Mucosa of rectum (tissue), 2 donors: ENCODE measurements around the gene CYP4F3.
"Not testable (repeated sequence)": the region's sequence is repeated elsewhere in the genome, so short reads cannot be mapped to it uniquely, and the experiment has no call there.

Experiments used
- H3K27ac ChIP-seq, 2 donors: one replicate each; pipeline ENCODE4 v1.7.0; 2013; ENCODE audit warnings: inconsistent platforms in 2 of 2, low read depth in 2 of 2, low read length in 2 of 2
- H3K27me3 ChIP-seq, 2 donors: one replicate each; pipeline ENCODE4 v1.7.0; 2013; ENCODE audit warnings: low read length in 2 of 2; ENCODE audit not compliant: control insufficient read depth in 2 of 2, insufficient read depth in 2 of 2
- H3K36me3 ChIP-seq, 2 donors: one replicate each; pipeline ENCODE4 v1.7.0; 2013; ENCODE audit warnings: low read length in 2 of 2; ENCODE audit not compliant: control insufficient read depth in 2 of 2, insufficient read depth in 2 of 2
- H3K4me1 ChIP-seq, 2 donors: one replicate each; pipeline ENCODE4 v1.7.0; 2013; ENCODE audit warnings: low read length in 2 of 2, mild to moderate bottlenecking in 1 of 2; ENCODE audit not compliant: control insufficient read depth in 2 of 2, insufficient read depth in 2 of 2
- H3K4me3 ChIP-seq, 2 donors: one replicate each; pipeline ENCODE4 v1.7.0; 2013; ENCODE audit warnings: low read length in 2 of 2
- H3K9ac ChIP-seq, 2 donors: one replicate each; pipeline ENCODE4 v1.7.0; 2013; ENCODE audit warnings: low read length in 2 of 2, low read depth in 1 of 2, mild to moderate bottlenecking in 1 of 2
- H3K9me3 ChIP-seq, 2 donors: one replicate each; pipeline ENCODE4 v1.7.0; 2013; ENCODE audit warnings: low read length in 2 of 2; ENCODE audit not compliant: control insufficient read depth in 2 of 2
- donor health status: healthy.
- donor health status: Normal muscosa, but diverticular disease.

CYP4F3 gene

DNA sequence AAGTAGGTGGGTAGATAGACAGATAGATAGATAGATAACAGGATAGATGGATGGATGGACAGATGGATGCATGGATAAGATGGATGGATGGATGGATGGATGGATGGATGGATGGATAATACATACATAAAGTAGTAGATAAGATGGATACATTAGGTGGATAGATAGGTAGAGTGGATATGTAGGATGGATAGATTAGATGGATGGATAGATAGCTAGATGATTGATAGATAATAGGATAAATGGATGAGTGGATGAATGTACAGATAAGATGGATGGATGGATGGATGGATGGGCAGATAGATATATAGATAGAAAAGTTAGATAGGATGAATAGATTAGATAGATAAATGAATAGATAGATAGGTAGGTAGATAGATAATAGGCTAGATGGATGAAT is 2.1 kb downstream of the CYP4F3 start:
- Histone ChIP-seq H3K4me1 (peaks cover 24 to 26% of the 10 kb centered on the region in 2 donors), H3K9ac (no peak overlapping the region), H3K9me3 (no peaks in the 10 kb centered on the region), H3K36me3 (no peaks in the 10 kb centered on the region), H3K4me3 (no peak overlapping the region), H3K27ac (no peak overlapping the region), H3K27me3 (no peaks in the 10 kb centered on the region)

DNA sequence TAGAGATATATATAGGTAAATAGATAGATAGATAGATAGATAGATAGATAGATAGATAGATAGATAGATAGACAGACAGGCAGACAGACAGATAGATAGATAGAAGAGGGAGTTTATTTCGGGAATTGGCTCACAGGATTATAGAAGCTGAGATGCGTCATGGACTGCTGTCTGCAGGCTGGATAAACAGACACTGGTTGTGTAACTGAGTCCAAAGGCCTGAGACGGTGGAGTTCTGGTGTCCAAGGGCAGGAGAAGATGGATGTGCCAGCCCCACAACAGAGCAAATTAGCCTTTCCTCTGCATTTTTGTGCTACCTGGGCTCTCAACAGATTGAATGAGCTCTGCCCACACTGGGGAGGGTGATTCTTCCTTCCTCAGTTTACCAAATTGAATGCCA is 2.7 kb downstream of the CYP4F3 start:
- no peak overlapping the region for H3K4me3 ChIP-seq
- no peaks in the 10 kb centered on the region for H3K36me3 ChIP-seq
- H3K9ac ChIP-seq, result no peak overlapping the region
- no peaks in the 10 kb centered on the region for H3K9me3 ChIP-seq
- no peak overlapping the region for H3K27ac ChIP-seq
- no peaks in the 10 kb centered on the region for H3K27me3 ChIP-seq
- peaks cover 24 to 26% of the 10 kb centered on the region in 2 donors for H3K4me1 ChIP-seq

DNA sequence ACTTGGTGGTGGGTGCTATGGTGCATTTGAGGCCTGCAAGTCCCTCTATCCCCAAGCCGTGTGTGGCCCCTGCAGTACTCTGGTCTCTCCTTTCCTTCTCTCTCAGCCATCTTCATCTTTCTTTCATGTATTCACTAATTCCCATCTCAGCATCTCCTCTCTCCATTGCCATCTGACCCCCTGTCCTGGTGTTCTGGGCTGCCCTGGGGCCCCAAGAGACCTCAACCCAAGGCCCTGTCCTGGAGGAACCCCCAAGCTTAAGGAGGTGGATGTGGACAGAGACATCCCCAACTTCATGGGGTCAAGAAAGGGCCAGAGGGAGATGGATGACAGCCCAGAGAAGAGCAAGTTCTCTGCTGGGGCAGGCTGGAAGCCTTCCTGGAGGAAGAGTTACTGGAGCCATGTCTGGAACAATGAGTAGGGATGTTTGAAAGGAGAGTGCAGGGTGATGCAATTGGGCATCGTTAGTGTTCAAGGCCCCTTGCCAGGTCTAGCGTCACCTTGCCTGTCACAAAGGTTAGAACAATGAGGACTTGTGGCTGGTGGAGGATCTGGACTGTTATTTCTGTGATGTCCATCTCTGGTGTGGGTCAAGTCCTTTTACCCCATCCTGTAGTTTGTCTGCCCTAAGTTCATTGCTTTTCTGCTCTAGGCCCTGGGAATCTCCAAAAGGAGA is 3.5 kb downstream of the CYP4F3 start:
- Histone ChIP-seq H3K27ac (no peak overlapping the region), H3K4me1 (peaks cover 24 to 26% of the 10 kb centered on the region in 2 donors), H3K36me3 (no peaks in the 10 kb centered on the region), H3K4me3 (no peak overlapping the region), H3K9ac (no peak overlapping the region), H3K27me3 (no peaks in the 10 kb centered on the region), H3K9me3 (no peaks in the 10 kb centered on the region)

DNA sequence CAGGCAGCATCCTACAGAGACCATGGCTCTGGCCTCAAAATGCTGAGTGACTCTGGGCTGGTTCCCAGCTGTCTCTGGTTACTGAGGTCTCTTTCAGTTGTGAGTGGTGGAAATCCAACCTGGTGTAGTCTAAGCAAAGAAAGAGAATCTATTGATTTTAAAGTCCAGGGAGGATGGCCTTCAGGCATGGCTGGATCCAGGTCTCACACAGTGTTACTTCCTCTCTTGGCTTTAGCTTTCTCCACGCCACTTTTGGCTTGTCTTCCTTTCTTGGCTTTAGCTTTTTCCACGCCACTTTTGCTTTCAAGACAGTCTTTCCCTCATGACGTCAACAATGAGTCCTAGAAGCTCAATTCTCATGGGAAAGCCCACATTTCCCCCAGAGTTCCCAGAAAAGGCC is 4.1 kb downstream of the CYP4F3 start:
- Histone ChIP-seq H3K9me3 (no peaks in the 10 kb centered on the region), H3K27me3 (no peaks in the 10 kb centered on the region), H3K4me1 (peaks cover 23% of the 10 kb centered on the region in 2 donors), H3K27ac (no peak overlapping the region), H3K4me3 (no peak overlapping the region), H3K9ac (no peak overlapping the region), H3K36me3 (no peaks in the 10 kb centered on the region)

DNA sequence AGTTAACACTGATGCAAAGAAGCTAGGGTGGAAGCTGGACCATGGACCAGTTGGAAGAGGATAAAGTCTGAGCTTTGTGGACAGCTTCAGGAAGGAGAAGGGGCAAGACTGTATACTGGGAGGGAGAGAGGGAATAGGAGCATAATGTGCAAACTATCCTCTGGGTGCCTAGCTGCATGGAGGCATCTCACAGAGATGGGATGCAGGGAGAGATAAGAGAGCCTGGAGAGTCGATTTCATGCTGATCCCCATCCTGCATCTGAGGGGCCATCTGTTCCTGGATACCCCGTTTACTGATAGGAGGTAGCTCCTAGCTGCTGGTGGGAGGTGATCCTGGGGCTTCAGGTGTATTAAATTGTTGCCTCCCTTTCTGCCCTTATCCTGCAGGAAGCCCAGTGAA is 8.8 kb downstream of the CYP4F3 start:
- Histone ChIP-seq H3K36me3 (no peaks in the 10 kb centered on the region), H3K9me3 (no peaks in the 10 kb centered on the region), H3K27ac (no peak overlapping the region), H3K9ac (no peak overlapping the region), H3K27me3 (peaks cover 0 to 2% of the 10 kb centered on the region in 2 donors), H3K4me3 (no peak overlapping the region), H3K4me1 (no peaks in the 10 kb centered on the region)

DNA sequence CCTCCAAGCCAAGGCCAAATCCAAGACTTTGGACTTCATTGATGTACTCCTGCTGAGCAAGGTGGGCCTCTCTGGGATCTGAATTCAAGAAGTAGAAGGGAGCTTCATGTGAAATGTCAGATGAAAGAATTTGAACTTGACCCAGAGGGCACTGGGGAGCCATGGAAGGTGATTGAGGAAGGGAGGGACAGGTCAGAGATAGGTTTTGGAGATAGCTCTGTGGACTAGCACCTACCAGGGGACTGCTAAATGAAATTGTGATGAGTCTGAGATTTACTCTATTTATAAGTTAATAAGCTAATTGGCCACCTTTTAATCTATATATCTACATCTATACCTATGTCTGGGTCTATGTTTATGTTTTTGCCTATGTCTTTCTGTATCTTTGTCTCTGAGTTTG is 9.4 kb downstream of the CYP4F3 start:
- H3K27ac ChIP-seq, H3K4me3 ChIP-seq, H3K9ac ChIP-seq, H3K27me3 ChIP-seq, H3K36me3 ChIP-seq, H3K9me3 ChIP-seq, H3K4me1 ChIP-seq: not testable (repeated sequence)

DNA sequence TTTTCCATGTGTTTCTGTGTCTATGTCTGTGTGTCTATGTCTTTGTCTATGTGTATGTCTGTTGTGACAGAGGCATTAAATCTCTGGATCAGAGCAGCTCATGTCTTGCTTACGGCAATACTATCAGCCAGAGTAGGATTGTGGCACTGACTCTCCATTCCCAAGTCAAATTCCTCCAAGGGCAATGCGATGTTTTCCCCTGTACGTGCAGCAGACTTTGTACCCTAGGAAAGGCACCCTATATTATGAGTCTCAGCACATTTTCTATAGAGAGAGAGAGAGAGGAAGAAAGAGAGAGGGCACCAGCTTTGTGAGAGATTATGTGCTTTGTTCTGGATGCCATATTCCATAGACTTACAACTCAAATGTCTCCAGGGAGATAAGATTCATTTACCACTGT is 11.1 kb downstream of the CYP4F3 start:
- no peaks in the 10 kb centered on the region for H3K36me3 ChIP-seq
- H3K27ac ChIP-seq, result no peak overlapping the region
- no peaks in the 10 kb centered on the region for H3K9me3 ChIP-seq
- peaks cover 0 to 2% of the 10 kb centered on the region in 2 donors for H3K27me3 ChIP-seq
- no peak overlapping the region for H3K9ac ChIP-seq
- H3K4me3 ChIP-seq, result no peak overlapping the region
- H3K4me1 ChIP-seq, result no peaks in the 10 kb centered on the region

DNA sequence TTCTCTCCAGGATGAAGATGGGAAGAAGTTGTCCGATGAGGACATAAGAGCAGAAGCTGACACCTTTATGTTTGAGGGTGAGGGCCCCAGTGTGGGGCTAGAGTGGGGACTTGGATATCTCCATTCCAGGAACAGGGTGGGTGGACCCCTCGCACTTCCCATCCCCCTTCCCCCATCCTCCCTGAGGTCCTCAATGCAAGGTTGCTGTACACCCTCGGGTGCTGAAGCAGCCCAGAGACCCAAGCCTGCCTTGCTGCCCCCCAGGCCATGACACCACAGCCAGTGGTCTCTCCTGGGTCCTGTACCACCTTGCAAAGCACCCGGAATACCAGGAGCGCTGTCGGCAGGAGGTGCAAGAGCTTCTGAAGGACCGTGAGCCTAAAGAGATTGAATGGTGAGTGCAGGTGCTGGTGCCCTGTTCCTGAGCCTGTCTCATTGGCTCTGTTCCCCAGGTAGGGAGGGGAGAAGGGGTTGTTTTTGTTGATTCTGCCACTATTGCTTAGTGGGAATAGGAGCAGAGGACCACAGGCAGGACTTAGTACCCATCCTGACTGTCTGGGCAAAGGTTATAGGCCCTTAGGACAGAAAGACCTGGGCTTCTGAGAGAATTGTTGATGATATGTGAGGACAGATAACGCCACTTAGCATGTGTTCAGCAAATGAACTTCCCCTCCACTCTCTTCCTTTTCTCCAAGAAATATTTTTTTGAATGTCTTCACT is 12.0 kb downstream of the CYP4F3 start:
- Histone ChIP-seq H3K9me3 (no peaks in the 10 kb centered on the region), H3K9ac (no peak overlapping the region), H3K36me3 (no peaks in the 10 kb centered on the region), H3K4me3 (no peak overlapping the region), H3K27me3 (peaks cover 0 to 2% of the 10 kb centered on the region in 2 donors), H3K4me1 (no peaks in the 10 kb centered on the region), H3K27ac (no peak overlapping the region)

DNA sequence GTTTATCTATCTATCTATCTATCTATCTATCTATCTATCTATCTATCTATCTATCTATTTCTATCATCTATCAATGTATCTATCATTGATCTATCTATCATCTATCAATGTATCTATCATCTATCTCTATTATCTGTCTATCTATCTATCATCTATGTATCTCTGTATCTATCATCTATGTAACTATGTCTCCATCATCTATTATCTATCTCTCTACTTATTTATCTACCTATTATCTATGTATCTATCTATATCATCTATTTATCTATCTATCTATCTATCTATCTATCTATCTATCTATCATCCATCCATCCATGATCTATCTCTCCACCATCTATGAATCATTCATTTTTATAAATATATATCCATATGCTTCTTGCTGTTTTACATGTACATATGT is 15.8 kb downstream of the CYP4F3 start:
- peaks cover 0 to 2% of the 10 kb centered on the region in 2 donors for H3K27me3 ChIP-seq
- no peaks in the 10 kb centered on the region for H3K4me1 ChIP-seq
- no peaks in the 10 kb centered on the region for H3K9me3 ChIP-seq
- H3K27ac ChIP-seq, result no peak overlapping the region
- no peaks in the 10 kb centered on the region for H3K36me3 ChIP-seq
- no peak overlapping the region for H3K9ac ChIP-seq
- H3K4me3 ChIP-seq, result no peak overlapping the region

DNA sequence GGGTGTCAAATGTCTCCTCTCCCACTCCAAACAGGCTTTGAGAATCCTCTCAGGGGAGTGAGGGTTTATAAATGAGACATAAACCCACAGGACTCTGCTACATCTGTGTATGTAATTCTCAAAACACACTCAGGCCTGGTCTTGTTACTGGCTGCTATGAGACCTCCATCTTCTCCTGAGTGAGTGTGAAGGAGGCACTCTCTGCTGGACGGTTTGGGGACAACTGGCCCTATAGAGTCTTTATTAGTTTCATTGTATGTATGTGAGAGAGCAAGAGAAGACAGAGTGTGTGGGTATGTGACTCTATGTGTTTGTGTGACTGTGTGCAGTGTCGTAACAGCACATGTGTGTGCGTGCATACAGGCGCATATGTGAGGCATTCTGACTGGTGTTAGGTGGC is 22.6 kb downstream of the CYP4F3 start:
- no peak overlapping the region for H3K27ac ChIP-seq
- no peaks in the 10 kb centered on the region for H3K9me3 ChIP-seq
- no peak overlapping the region for H3K4me3 ChIP-seq
- H3K36me3 ChIP-seq, result no peaks in the 10 kb centered on the region
- peaks cover 3 to 4% of the 10 kb centered on the region in 2 donors for H3K4me1 ChIP-seq
- no peaks in the 10 kb centered on the region for H3K27me3 ChIP-seq
- H3K9ac ChIP-seq, result no peak overlapping the region
